ENCODE data around the gene TGM2. TPM values are rescaled to one million over a fixed set of nuclear protein-coding genes. Genes with fewer than 3 reads are reported as not detected.

The TGM2 gene
- polyA plus RNA-seq, 1 donor from 2014 or later: not detected

- no peak overlapping the region for H3K9ac ChIP-seq (ENCODE audit: low read length)
- no peaks in the 10 kb centered on the region for H3K79me2 ChIP-seq (replicated peaks; ENCODE audit: insufficient read depth, low read length)
- TF ChIP-seq REST (IDR thresholded peaks at IDR 0.05; ENCODE audit: borderline replicate concordance) (no peak), RAD21 (conservative IDR thresholded peaks at IDR 0.05) (no peak), TAF1 (IDR thresholded peaks at IDR 0.05; ENCODE audit: low read depth) (no peak), EZH2 (IDR thresholded peaks at IDR 0.05; ENCODE audit: borderline replicate concordance, insufficient read depth, low read length, poor library complexity, severe bottlenecking) (no peak), SMC3 (conservative IDR thresholded peaks at IDR 0.05; ENCODE audit: poor library complexity) (no peak), CTCF (IDR thresholded peaks at IDR 0.05; ENCODE audit: poor library complexity, severe bottlenecking) (no peak), MXI1 (conservative IDR thresholded peaks at IDR 0.05; ENCODE audit: poor library complexity, severe bottlenecking) (no peak), EP300 (conservative IDR thresholded peaks at IDR 0.05; ENCODE audit: poor library complexity, severe bottlenecking) (no peak), POLR2AphosphoS5 (IDR thresholded peaks at IDR 0.05) (no peak)
- H3F3A ChIP-seq (ENCODE audit: insufficient read depth, low read length, poor library complexity, severe bottlenecking): no peaks in the 10 kb centered on the region
- no peaks in the 10 kb centered on the region for H3K36me3 ChIP-seq (ENCODE audit: insufficient read depth, low read length)
- H3K27ac ChIP-seq (ENCODE audit: low read length): no peak overlapping the region
- no peaks in the 10 kb centered on the region for H3K27me3 ChIP-seq (ENCODE audit: insufficient read depth, low read depth, low read length)
- H3K4me2 ChIP-seq (ENCODE audit: low read length): no peak overlapping the region
- no peaks in the 10 kb centered on the region for H3K9me2 ChIP-seq (ENCODE audit: insufficient read depth, low read length)
- H3K9me3 ChIP-seq (ENCODE audit: low read length): no peaks in the 10 kb centered on the region
- H3K4me3 ChIP-seq (ENCODE audit: low read length): no peak overlapping the region
- no peaks in the 10 kb centered on the region for H4K20me1 ChIP-seq (ENCODE audit: insufficient read depth)
- no peak overlapping the region for H2AFZ ChIP-seq (ENCODE audit: low read depth, low read length)
Measured at GRCh38 chr20:38178581-38178980, 13.5 kb upstream of the TGM2 start.

- H3K27ac ChIP-seq (ENCODE audit: low read length): no peak overlapping the region
- H3K36me3 ChIP-seq (ENCODE audit: insufficient read depth, low read length): no peaks in the 10 kb centered on the region
- no peaks in the 10 kb centered on the region for H4K20me1 ChIP-seq (ENCODE audit: insufficient read depth)
- no peaks in the 10 kb centered on the region for H3F3A ChIP-seq (ENCODE audit: insufficient read depth, low read length, poor library complexity, severe bottlenecking)
- no peaks in the 10 kb centered on the region for H3K27me3 ChIP-seq (ENCODE audit: insufficient read depth, low read depth, low read length)
- H2AFZ ChIP-seq (ENCODE audit: low read depth, low read length): no peak overlapping the region
- TF ChIP-seq EZH2 (IDR thresholded peaks at IDR 0.05; ENCODE audit: borderline replicate concordance, insufficient read depth, low read length, poor library complexity, severe bottlenecking): no peak
- TF ChIP-seq EP300 (conservative IDR thresholded peaks at IDR 0.05; ENCODE audit: poor library complexity, severe bottlenecking): no peak
- no peak for TF ChIP-seq POLR2AphosphoS5 (IDR thresholded peaks at IDR 0.05)
- no peak overlapping the region for H3K4me3 ChIP-seq (ENCODE audit: low read length)
- no peaks in the 10 kb centered on the region for H3K9me2 ChIP-seq (ENCODE audit: insufficient read depth, low read length)
- H3K9me3 ChIP-seq (ENCODE audit: low read length): no peaks in the 10 kb centered on the region
- H3K79me2 ChIP-seq (replicated peaks; ENCODE audit: insufficient read depth, low read length): no peaks in the 10 kb centered on the region
- H3K9ac ChIP-seq (ENCODE audit: low read length): no peak overlapping the region
- H3K4me2 ChIP-seq (ENCODE audit: low read length): no peak overlapping the region
Measured at GRCh38 chr20:38178065-38178491, 13.0 kb upstream of the TGM2 start.

All from neural cell (in vitro differentiated cells).